Brain pericyte (primary cell): ENCODE data around the gene USP48.

Experiments used
- DNase-seq: peaks from one replicate; pipeline ENCODE4 v3.0.0-alpha.2; 2012; ENCODE audit warnings: low read depth, low spot score

The USP48 gene

DNA sequence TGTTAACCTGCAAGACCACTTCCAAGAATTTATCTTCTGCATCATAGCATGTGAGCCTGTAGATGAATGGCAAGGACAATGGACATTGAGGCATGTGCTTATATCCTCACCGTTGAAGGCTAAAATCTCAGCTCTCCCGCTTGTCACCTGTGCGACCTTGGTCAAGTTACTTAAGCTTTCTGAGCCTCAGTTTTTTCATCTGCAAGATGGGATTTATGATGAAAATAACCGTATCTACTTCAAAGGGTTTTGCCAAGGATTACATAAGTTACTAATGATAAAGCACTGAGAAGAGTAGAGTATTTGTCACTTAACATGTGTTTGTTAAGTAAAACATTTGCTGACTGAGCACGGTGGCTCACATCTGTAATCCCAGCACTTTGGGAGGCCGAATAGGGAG, 128.7 kb downstream of the USP48 start:
- no peak for DNase-seq

DNA sequence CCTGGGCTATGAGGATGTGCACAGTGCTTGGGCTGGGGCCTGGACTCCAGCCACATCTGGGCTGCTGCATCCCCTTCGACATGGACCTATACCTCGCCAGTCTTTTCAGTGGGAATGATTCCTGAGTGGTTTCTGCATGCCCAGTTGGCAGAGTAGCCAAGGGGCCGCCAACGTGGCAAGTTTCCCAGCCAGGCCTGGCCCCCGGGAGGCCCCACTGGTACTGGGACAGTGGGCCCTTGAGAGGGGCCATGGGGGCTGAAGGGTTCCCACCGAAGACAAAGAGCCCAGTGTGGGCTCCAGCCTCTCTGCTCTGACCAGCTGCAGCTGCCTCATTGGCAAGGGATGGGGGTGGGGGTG, 129.2 kb downstream of the USP48 start:
- DNase-seq, result no peak

- DNase-seq, result no peak
These were observed 129.8 kb downstream of the USP48 start for GRCh38 chr1:21652937-21653743.

GRCh38 chr1:21652101-21652936, 130.6 kb downstream of the USP48 start:
- DNase-seq, result no peak

- no peak for DNase-seq
These were observed 131.5 kb downstream of the USP48 start for GRCh38 chr1:21651214-21652042.

DNA sequence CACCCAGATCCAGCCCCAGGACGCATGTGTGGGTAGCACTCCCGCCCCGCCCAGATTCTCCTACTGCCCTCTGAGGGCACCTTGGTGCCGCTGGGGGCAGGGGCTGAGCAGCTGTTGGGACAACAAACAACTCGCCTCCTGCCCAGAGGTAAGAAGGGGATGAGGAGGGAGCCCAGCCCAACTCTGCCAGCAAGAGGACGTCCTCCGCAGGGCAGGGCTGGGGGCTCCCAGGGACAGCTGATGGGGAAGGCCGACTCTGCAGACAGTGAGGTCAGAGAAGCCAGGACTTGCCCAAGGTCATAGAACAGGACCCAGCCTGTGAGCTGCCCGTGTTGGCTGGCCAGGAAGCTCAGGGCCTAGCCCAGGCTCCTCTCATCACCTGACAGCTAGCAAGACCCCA, 132.5 kb downstream of the USP48 start:
- DNase-seq, result no peak

DNA sequence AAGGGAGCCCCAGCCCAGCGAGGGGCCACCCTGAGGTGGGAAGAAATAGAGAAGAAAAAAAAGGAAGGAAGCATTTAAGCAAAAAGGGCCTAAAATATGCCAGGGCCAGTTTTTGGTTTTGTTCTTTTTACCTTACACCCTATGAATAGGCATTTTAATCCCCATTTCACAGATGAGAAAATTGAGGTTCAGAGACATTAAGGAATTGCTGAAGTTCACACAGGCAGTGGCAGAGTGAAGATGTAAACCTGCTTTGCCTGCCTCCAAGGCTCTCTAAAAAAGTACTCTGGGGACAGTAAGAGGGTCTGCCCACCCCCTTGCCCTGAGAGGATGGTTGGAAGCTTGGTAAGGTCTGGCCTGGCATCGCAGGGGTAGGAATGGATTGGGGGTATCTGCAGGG, 133.6 kb downstream of the USP48 start:
- DNase-seq, result no peak

GRCh38 chr1:21648791-21649190, 134.2 kb downstream of the USP48 start:
- no peak for DNase-seq

DNA sequence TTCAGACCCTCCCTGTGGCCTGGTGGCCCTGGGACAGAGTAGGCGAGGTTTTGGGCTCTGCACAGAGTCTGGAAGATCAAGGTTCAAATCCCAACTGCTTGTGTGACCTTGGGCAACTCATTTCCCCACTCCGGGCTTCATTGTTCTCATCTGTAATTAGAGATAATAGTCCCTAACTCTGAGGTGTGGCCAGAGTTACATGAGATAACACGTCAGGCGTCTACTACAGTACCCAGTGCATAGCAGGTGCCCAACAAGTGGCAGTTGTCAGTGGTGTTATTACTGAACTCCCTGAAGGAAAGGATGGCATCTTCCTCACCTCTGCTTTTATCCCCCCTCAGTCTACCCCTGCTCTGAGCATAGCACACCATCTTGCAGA, 134.6 kb downstream of the USP48 start:
- no peak for DNase-seq

- no peak for DNase-seq
These were observed 135.3 kb downstream of the USP48 start for GRCh38 chr1:21647431-21648351.

GRCh38 chr1:21645550-21645949, 137.4 kb downstream of the USP48 start:
- no peak for DNase-seq

- no peak for DNase-seq
These were observed 138.0 kb downstream of the USP48 start for GRCh38 chr1:21644906-21645305.

DNA sequence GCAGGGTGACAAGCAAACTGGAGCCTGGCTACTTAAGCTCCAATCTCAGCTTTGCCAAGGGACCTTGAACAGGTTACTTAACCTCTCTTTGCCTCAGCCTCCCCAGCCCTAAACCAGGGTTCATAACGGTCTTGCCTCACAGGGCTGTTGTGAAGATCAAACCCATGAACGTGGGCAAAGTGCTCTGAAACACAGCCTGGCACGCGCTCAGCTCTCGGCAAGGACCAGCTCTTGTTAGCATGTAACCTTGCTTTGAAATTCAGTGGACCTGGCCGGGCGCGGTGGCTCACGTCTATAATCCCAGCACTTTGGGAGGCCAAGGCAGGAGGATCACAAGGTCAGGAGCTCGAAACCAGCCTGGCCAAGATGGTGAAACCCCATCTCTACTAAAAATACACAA, 138.6 kb downstream of the USP48 start:
- DNase-seq, result no peak

DNA sequence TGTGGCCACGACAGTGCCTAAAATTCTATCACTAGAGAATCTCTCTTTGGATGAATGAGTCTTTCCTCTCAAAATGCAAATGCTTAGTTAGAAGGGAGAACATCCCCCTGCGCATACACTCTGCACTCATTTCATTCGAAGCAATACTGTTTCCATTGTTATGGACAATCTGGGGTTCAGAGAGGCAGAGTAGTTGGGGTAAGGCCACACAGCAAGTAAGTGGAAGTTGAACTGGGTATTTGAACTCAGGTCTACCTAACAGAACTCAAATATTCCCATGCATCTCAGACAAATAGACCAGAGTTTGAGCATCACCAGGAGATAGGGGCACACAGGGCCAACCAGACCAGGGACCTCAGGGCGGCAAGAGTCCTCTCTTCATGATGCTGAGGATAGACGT, 139.3 kb downstream of the USP48 start:
- no peak for DNase-seq

GRCh38 chr1:21641967-21642739, 140.8 kb downstream of the USP48 start:
- DNase-seq, result no peak

DNA sequence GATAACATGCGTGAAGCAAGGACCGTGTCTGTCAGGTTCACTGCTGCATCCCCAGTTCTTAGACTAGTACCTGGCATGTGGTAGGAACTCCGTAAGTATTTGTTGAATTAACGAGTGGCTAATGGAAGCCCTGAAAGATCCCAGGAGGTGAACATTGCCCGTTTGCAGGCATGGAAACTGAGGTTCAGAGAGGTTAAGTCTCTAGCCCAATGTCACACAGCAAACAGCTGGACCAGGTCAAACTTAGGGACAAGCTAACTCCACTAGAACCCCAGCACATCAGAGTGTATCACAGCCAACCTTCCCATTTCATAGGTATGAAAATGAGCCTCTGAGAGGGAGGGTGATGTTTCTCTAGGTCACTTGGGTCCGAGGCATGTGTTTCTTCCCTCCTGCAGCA, 141.4 kb downstream of the USP48 start:
- DNase-seq, result no peak

GRCh38 chr1:21641076-21641475, 141.9 kb downstream of the USP48 start:
- no peak for DNase-seq

GRCh38 chr1:21640653-21641052, 142.3 kb downstream of the USP48 start:
- DNase-seq, result no peak

DNA sequence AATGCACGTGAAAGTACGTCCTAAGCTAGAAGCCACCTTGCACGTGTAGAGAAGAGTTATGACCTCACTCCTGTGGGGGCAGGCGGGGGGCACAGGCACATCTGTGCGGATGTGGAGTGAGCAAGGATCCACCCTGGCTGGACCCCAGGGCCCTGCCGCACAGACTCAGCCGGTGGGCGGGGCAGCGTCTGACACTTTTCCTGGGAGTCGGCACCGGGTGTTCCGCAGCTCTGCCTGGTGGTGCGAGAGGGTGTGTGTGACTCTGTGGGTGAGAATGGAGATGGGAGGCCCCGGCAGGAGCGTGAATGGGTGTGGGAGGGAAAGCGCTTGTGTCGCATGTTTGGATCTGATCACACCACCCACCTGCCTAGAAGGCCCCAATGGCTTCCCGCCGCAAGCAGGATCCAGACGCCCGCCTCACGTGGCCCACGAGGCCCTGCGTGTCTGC, 143.3 kb downstream of the USP48 start:
- DNase-seq, result no peak
